Gastrocnemius medialis (tissue), 4 donors: Measurements from ENCODE around the gene CDC25B. TPM values are rescaled to one million over a fixed set of nuclear protein-coding genes. Genes with fewer than 3 reads are reported as not detected.
"Not testable (repeated sequence)": the region's sequence is repeated elsewhere in the genome, so short reads cannot be mapped to it uniquely, and the experiment has no call there.

Source experiments
- ATAC-seq, 2 donors: fragments of 150-250 bp; one replicate each; pipeline ENCODE4 v1.9.1; 2016
- DNase-seq, 2 donors: peaks; one replicate each; pipeline ENCODE4 v3.0.0-alpha.2; 2019
- H3K27ac ChIP-seq, 4 donors: fragments of 200-600 bp; sonication (generic); 1 replicate in 1 of 4; 2 replicates in 3 of 4; pipeline ENCODE4 v1.5.1; 2016 to 2018; ENCODE audit warnings: mild to moderate bottlenecking in 2 of 4, moderate library complexity in 1 of 4
- H3K27me3 ChIP-seq, 3 donors: fragments of 200-600 bp; sonication (generic) in 2 of 3; 1 replicate in 1 of 3; 2 replicates in 2 of 3; pipeline versions ENCODE4 v1.5.1 to v1.6.0; 2016 to 2019; ENCODE audit warnings: mild to moderate bottlenecking in 1 of 3, moderate library complexity in 1 of 3
- H3K36me3 ChIP-seq, 2 donors: fragments of 200-600 bp; sonication (generic) in 1 of 2; one replicate each; pipeline ENCODE4 v1.5.1; 2017 to 2018
- H3K4me1 ChIP-seq, 2 donors: fragments of 200-600 bp; sonication (generic) in 1 of 2; one replicate each; pipeline ENCODE4 v1.5.1; 2016 to 2017; ENCODE audit warnings: mild to moderate bottlenecking in 2 of 2
- H3K4me3 ChIP-seq, 4 donors: fragments of 200-600 bp; sonication (generic) in 3 of 4; 1 replicate in 1 of 4; 2 replicates in 3 of 4; pipeline ENCODE4 v1.5.1; 2016 to 2019; ENCODE audit warnings: mild to moderate bottlenecking in 2 of 4
- H3K9me3 ChIP-seq, 3 donors: fragments of 200-600 bp; sonication (generic) in 2 of 3; 1 replicate in 1 of 3; 2 replicates in 2 of 3; pipeline ENCODE4 v1.5.1; 2016 to 2019
- POLR2A ChIP-seq, 2 donors: fragments of 450-650 bp; IDR thresholded peaks; one replicate each; pipeline ENCODE4 v1.6.1; 2017; ENCODE audit warnings: antibody characterized with exemption in 2 of 2, mild to moderate bottlenecking in 2 of 2, moderate library complexity in 2 of 2
- in situ Hi-C, 4 donors: fragments of 200-750 bp; cut with MboI; loops; one replicate each; pipeline versions ENCODE4 v1.15.0 to v1.8.0; 2017; ENCODE audit warnings: low sequenced_read_pairs in 4 of 4
- intact Hi-C: fragments of 100-400 bp; cut with DNase I; formaldehyde crosslinking; loops from one replicate; pipeline ENCODE4 v1.15.1; 2023; ENCODE audit warnings: low total_unique reads
- total RNA-seq, 4 donors: library from RNA; depleted of rRNA; stranded (reverse); fragments of >200 nt; gene quantifications; one replicate each; pipeline versions ENCODE4 v1.1.0 to v1.2.3, GENCODE V29; 2016
- TF ChIP-seq, protein P1 (sequence below), 5 experiments: fragments of 450-650 bp in 3 of 5; fragments of 200-600 bp in 2 of 5; sonication (generic) in 2 of 5; IDR thresholded peaks in 4 of 5; conservative IDR thresholded peaks in 1 of 5; 1 replicate in 4 of 5; 2 replicates in 1 of 5; pipeline ENCODE4 v1.5.1; 2016 to 2019; ENCODE audit warnings: antibody characterized with exemption in 5 of 5, mild to moderate bottlenecking in 3 of 5, moderate library complexity in 3 of 5

The CDC25B gene
- total RNA-seq, 4 donors from 2014 or later: 2.3 to 17.3 (median 10.1) TPM

DNA sequence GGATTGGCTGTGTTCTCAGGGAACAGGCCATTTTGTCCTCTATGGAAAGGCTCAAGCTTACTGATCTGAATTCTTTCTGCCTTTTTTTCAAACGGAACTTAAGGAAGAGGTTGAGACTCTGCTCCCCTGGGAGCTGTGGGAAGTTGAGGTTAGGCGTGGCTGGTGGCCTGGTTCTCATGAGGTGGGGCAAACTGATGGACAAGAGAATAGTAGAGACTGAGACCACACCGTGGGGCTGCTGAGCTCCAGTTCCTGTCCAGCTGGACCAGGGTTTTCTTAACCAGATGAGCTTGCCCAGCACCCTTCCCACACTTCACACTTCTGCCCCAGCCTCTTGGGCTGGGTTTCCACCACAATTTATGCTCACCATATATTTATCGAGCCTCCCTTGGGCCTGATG is 30.3 kb downstream of the CDC25B start:
- Histone ChIP-seq H3K36me3 (peaks cover 0 to 43% of the 10 kb centered on the region in 2 donors), H3K27ac (peak overlapping the region in 1 of 4 donors; percentile 1), H3K9me3 (no peaks in the 10 kb centered on the region), H3K27me3 (no peaks in the 10 kb centered on the region), H3K4me1 (peaks cover 1 to 3% of the 10 kb centered on the region in 2 donors), H3K4me3 (no peak overlapping the region)
- in situ Hi-C loops: no loop called here
- TF ChIP-seq POLR2A (IDR thresholded peaks at IDR 0.05): no peak
- TF ChIP-seq, protein P1, sequence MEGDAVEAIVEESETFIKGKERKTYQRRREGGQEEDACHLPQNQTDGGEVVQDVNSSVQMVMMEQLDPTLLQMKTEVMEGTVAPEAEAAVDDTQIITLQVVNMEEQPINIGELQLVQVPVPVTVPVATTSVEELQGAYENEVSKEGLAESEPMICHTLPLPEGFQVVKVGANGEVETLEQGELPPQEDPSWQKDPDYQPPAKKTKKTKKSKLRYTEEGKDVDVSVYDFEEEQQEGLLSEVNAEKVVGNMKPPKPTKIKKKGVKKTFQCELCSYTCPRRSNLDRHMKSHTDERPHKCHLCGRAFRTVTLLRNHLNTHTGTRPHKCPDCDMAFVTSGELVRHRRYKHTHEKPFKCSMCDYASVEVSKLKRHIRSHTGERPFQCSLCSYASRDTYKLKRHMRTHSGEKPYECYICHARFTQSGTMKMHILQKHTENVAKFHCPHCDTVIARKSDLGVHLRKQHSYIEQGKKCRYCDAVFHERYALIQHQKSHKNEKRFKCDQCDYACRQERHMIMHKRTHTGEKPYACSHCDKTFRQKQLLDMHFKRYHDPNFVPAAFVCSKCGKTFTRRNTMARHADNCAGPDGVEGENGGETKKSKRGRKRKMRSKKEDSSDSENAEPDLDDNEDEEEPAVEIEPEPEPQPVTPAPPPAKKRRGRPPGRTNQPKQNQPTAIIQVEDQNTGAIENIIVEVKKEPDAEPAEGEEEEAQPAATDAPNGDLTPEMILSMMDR (IDR thresholded peaks at IDR 0.05 in 4 of 5, conservative IDR thresholded peaks at IDR 0.05 in 1 of 5): no peak
- ATAC-seq (no peak), DNase-seq (no peak)
- intact Hi-C loops: no loop called here

DNA sequence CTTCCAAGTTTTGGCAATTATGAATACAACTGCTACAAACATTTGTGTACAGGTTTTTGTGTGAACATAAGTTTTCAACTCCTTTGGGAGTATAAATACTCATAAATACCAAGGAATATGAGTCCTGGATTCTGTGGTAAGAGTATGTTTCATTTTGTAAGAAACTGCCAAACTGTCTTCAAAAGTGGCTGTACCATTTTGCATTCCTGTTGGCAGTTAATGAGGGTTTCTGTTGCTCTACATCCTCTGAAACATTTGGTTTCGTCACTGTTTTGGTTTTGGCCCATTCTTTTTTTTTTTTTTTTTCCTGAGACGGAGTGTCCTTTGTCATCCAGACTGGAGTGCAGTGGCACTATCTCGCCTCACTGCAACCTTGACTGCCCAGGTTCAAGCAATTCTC is 32.7 kb downstream of the CDC25B start:
- no peaks in the 10 kb centered on the region for H3K9me3 ChIP-seq
- intact Hi-C loops: no loop called here
- H3K4me3 ChIP-seq: no peak overlapping the region
- H3K4me1 ChIP-seq: no peaks in the 10 kb centered on the region
- no peaks in the 10 kb centered on the region for H3K27me3 ChIP-seq
- DNase-seq (no peak), ATAC-seq (no peak)
- peaks cover 0 to 24% of the 10 kb centered on the region in 2 donors for H3K36me3 ChIP-seq
- in situ Hi-C loops: no loop called here
- H3K27ac ChIP-seq: no peak overlapping the region
- no peak for TF ChIP-seq POLR2A (IDR thresholded peaks at IDR 0.05)
- TF ChIP-seq, protein P1 (IDR thresholded peaks at IDR 0.05 in 4 of 5, conservative IDR thresholded peaks at IDR 0.05 in 1 of 5): no peak

DNA sequence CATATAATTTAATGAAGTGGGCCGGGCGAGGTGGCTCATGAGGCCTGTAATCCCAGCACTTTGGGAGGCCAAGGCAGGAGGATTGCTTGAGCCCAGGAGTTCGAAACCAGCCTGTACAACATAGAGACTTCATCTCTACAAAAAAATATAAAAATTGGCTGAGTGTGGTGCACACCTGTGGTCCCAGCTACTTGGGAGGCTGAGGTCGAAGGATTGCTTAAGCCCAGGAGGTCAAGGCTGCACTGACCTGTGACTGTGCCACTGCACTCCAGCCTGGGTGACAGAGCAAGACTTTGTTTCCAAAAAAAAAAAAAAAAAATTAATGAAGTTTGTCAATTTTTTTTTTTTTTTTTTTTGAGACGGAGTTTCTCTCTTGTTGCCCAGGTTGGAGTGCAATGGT is 33.8 kb downstream of the CDC25B start:
- H3K27ac ChIP-seq, H3K9me3 ChIP-seq, H3K4me3 ChIP-seq, H3K4me1 ChIP-seq, ATAC-seq, DNase-seq, intact Hi-C loops, in situ Hi-C loops, H3K27me3 ChIP-seq: not testable (repeated sequence)
- H3K36me3 ChIP-seq: peaks cover 0 to 14% of the 10 kb centered on the region in 2 donors

DNA sequence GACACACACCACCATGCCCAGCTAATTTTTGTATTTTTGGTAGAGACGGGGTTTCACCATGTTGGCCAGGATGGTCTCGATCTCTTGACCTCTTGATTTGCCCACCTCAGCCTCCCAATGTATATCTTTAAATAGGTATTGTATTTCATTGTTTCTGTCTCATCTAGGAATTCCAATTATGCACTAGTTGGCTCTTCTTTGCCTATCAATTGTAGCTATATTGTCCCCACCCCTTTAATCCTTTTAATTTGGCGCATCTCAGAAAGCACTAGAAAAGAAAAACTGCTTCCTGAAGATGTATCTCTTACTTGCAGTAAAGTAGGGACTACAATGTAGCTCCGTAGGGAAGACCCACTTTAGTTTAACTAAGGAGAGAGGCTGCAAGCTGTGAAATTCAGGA is 40.0 kb downstream of the CDC25B start:
- no peaks in the 10 kb centered on the region for H3K9me3 ChIP-seq
- in situ Hi-C loops (no loop called here), intact Hi-C loops (no loop called here)
- no peak for ATAC-seq
- H3K36me3 ChIP-seq: no peaks in the 10 kb centered on the region
- H3K4me3 ChIP-seq: no peak overlapping the region
- no peaks in the 10 kb centered on the region for H3K27me3 ChIP-seq
- no peaks in the 10 kb centered on the region for H3K4me1 ChIP-seq
- H3K27ac ChIP-seq: no peak overlapping the region
- DNase-seq: no peak
- no peak for TF ChIP-seq POLR2A (IDR thresholded peaks at IDR 0.05)
- TF ChIP-seq, protein P1 (IDR thresholded peaks at IDR 0.05 in 4 of 5, conservative IDR thresholded peaks at IDR 0.05 in 1 of 5): no peak

DNA sequence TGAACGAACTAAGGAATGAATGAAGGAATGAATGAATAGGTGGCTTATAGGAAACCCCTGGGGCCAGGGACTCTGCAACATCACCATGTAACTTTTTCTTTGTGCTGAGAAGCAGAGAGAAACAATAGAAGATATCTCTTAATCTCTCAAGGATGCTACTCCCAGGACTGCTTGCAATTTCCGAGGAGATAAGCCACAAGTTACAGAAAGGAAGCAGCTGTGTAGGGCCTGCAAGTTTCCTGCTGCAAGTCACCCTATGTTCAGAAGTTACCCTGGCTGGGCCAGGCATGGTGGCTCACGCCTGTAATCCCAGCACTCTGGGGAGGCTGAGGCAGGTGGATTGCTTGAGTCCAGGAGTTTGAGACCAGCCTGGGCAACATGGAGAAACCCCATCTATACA is 43.2 kb downstream of the CDC25B start:
- no peaks in the 10 kb centered on the region for H3K4me1 ChIP-seq
- H3K27me3 ChIP-seq: no peaks in the 10 kb centered on the region
- no peak overlapping the region for H3K4me3 ChIP-seq
- DNase-seq (no peak), ATAC-seq (no peak)
- intact Hi-C loops: no loop called here
- TF ChIP-seq, protein P1 (IDR thresholded peaks at IDR 0.05 in 4 of 5, conservative IDR thresholded peaks at IDR 0.05 in 1 of 5): no peak
- no peak for TF ChIP-seq POLR2A (IDR thresholded peaks at IDR 0.05)
- in situ Hi-C loops: no loop called here
- H3K27ac ChIP-seq: no peak overlapping the region
- H3K9me3 ChIP-seq: no peaks in the 10 kb centered on the region
- H3K36me3 ChIP-seq: no peaks in the 10 kb centered on the region

DNA sequence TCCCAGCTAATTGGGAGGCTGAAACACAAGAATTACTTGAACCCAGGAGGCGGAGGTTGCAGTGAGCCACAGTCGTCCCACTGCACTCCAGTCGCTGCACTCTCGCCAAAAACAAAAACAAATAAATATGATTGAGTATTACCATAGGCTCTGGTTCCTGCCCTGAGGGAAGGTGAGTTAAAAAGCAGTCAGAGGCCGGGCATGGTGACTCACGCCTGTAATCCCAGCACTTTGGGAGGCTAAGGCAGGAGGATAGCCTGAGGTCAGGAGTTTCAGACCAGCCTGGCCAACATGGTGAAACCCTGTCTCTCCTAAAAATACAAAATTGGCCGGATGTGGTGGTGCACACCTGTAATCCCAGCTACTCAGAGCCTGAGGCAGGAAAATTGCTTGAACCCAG is 44.1 kb downstream of the CDC25B start:
- ATAC-seq, H3K4me1 ChIP-seq, DNase-seq, H3K27me3 ChIP-seq, H3K27ac ChIP-seq, intact Hi-C loops, H3K36me3 ChIP-seq, in situ Hi-C loops, H3K4me3 ChIP-seq, H3K9me3 ChIP-seq: not testable (repeated sequence)
